Ishikawa (cell line): ENCODE results near the gene KCNQ1.

Experiments
- CREB1 ChIP-seq: IDR thresholded peaks from 2 replicates; pipeline ENCODE4 v1.6.1; 2012; ENCODE audit warnings: low read depth
- EP300 ChIP-seq: IDR thresholded peaks from 2 replicates; pipeline ENCODE4 v1.6.1; 2012; ENCODE audit warnings: borderline replicate concordance
- FOXM1 ChIP-seq: IDR thresholded peaks from 2 replicates; pipeline ENCODE4 v1.6.1; 2012; ENCODE audit warnings: low read depth, borderline replicate concordance
- MAX ChIP-seq: IDR thresholded peaks from 2 replicates; pipeline ENCODE4 v1.6.1; 2012
- REST ChIP-seq: IDR thresholded peaks from 2 replicates; pipeline ENCODE4 v1.6.1; 2012; ENCODE audit warnings: low read depth, mild to moderate bottlenecking
- TAF1 ChIP-seq: IDR thresholded peaks from 2 replicates; pipeline ENCODE4 v1.6.1; 2012; ENCODE audit warnings: low read depth, mild to moderate bottlenecking
- TEAD4 ChIP-seq: IDR thresholded peaks from 2 replicates; pipeline ENCODE4 v1.6.1; 2012
- YY1 ChIP-seq: IDR thresholded peaks from 2 replicates; pipeline ENCODE4 v1.6.1; 2012; ENCODE audit warnings: low read depth
- ZBTB7A ChIP-seq: IDR thresholded peaks from 2 replicates; pipeline ENCODE4 v1.6.1; 2012; ENCODE audit warnings: low read depth

GRCh38 chr11:2656859-2657258 is 212.1 kb downstream of the KCNQ1 start:
- TF ChIP-seq MAX (no peak), REST (no peak), TEAD4 (no peak), CREB1 (no peak), FOXM1 (no peak), ZBTB7A (no peak), TAF1 (no peak), EP300 (no peak), YY1 (no peak)
